HFFc6 (cell line): Measurements from ENCODE around the gene FSTL3. TPM values are rescaled to one million over a fixed set of nuclear protein-coding genes. Genes with fewer than 3 reads are reported as not detected.
"Not testable (repeated sequence)": the region's sequence is repeated elsewhere in the genome, so short reads cannot be mapped to it uniquely, and the experiment has no call there.

Source experiments
- DNase-seq: peaks from one replicate; pipeline ENCODE4 v3.0.0-alpha.2; 2018
- H3K27ac Mint-ChIP-seq: 2 replicates; pipeline ENCODE4 v1.8.0; 2020; ENCODE audit warnings: mild to moderate bottlenecking, mixed read lengths
- H3K27me3 Mint-ChIP-seq: 2 replicates; pipeline ENCODE4 v1.8.0; 2021; ENCODE audit warnings: mild to moderate bottlenecking, moderate library complexity, mixed read lengths; ENCODE audit not compliant: insufficient read depth
- H3K36me3 Mint-ChIP-seq: 2 replicates; pipeline ENCODE4 v1.8.0; 2021; ENCODE audit warnings: low read depth, mixed read lengths
- H3K4me1 Mint-ChIP-seq: 2 replicates; pipeline ENCODE4 v1.8.0; 2020; ENCODE audit warnings: low read depth, mixed read lengths
- H3K4me3 Mint-ChIP-seq: 2 replicates; pipeline ENCODE4 v1.8.0; 2020; ENCODE audit warnings: mild to moderate bottlenecking, moderate library complexity, mixed read lengths
- H3K9me3 Mint-ChIP-seq: 2 replicates; pipeline ENCODE4 v1.8.0; 2020; ENCODE audit warnings: mild to moderate bottlenecking, mixed read lengths
- CTCF ChIP-seq: fragments of 200-600 bp; sonication (generic); IDR thresholded peaks from 2 replicates; pipeline ENCODE4 v1.5.0; 2021; ENCODE audit warnings: antibody characterized with exemption, mild to moderate bottlenecking
- total RNA-seq, 6 experiments: library from RNA; stranded (reverse); fragmentation: NEBNext Ultra II Directional; extraction: Animal tissue kit (Norgen Biotek cat#: 25700); gene quantifications; 2 replicates in 1 of 6; 3 replicates in 5 of 6; pipeline ENCODE4 v1.2.3, GENCODE V29; 2021

The FSTL3 gene
- total RNA-seq, 6 experiments from 2014 or later, result 97.1 to 123 (median 101) TPM

GRCh38 chr19:688992-689391 lies 12.8 kb downstream of the FSTL3 start:
- Mint-ChIP-seq H3K4me3 (no peak overlapping the region), H3K9me3 (no peaks in the 10 kb centered on the region), H3K27ac (no peak overlapping the region), H3K36me3 (no peaks in the 10 kb centered on the region), H3K4me1 (peaks cover 7% of the 10 kb centered on the region), H3K27me3 (peaks cover 2% of the 10 kb centered on the region)
- DNase-seq, result no peak
- no peak for TF ChIP-seq CTCF

- DNase-seq, result no peak
These were observed 14.0 kb downstream of the FSTL3 start for GRCh38 chr19:690203-690602.

GRCh38 chr19:694481-695351 lies 18.5 kb downstream of the FSTL3 start:
- Mint-ChIP-seq H3K27me3 (peaks cover 6% of the 10 kb centered on the region), H3K4me1 (no peaks in the 10 kb centered on the region), H3K9me3 (no peaks in the 10 kb centered on the region), H3K36me3 (no peaks in the 10 kb centered on the region), H3K27ac (no peak overlapping the region), H3K4me3 (no peak overlapping the region)
- DNase-seq, result no peak
- TF ChIP-seq CTCF, result no peak

More at GRCh38 chr19:690203-690602, 14.0 kb downstream of the FSTL3 start:
- peaks cover 4% of the 10 kb centered on the region for H3K27me3 Mint-ChIP-seq
- H3K36me3 Mint-ChIP-seq, result no peaks in the 10 kb centered on the region
- no peak overlapping the region for H3K4me3 Mint-ChIP-seq
- no peak for TF ChIP-seq CTCF
- H3K27ac Mint-ChIP-seq, result no peak overlapping the region
- H3K9me3 Mint-ChIP-seq, result no peaks in the 10 kb centered on the region
- peaks cover 7% of the 10 kb centered on the region for H3K4me1 Mint-ChIP-seq

GRCh38 chr19:695352-695949 lies 19.3 kb downstream of the FSTL3 start, which contains the start of gene PRSS57:
Gene PRSS57, minus strand, starts transcription at chr19:695452. Its CDS starts 22 bp downstream, at chr19:695430.
- Mint-ChIP-seq H3K36me3 (no peaks in the 10 kb centered on the region), H3K9me3 (no peaks in the 10 kb centered on the region), H3K4me3 (no peak within 1 kb of the TSS), H3K27me3 (peaks cover 6% of the 10 kb centered on the region), H3K27ac (no peak within 1 kb of the TSS), H3K4me1 (no peaks in the 10 kb centered on the region)
- no peak for TF ChIP-seq CTCF
- no peak for DNase-seq

GRCh38 chr19:698529-698928 lies 22.3 kb downstream of the FSTL3 start:
- H3K36me3 Mint-ChIP-seq, H3K27ac Mint-ChIP-seq, H3K9me3 Mint-ChIP-seq, H3K4me3 Mint-ChIP-seq, H3K4me1 Mint-ChIP-seq, DNase-seq: not testable (repeated sequence)
- peaks cover 14% of the 10 kb centered on the region for H3K27me3 Mint-ChIP-seq

- H3K4me1 Mint-ChIP-seq, H3K27ac Mint-ChIP-seq, DNase-seq, H3K4me3 Mint-ChIP-seq, H3K9me3 Mint-ChIP-seq, H3K36me3 Mint-ChIP-seq: not testable (repeated sequence)
- peaks cover 12% of the 10 kb centered on the region for H3K27me3 Mint-ChIP-seq
These were observed 23.7 kb downstream of the FSTL3 start for GRCh38 chr19:699885-700284.

- DNase-seq, H3K9me3 Mint-ChIP-seq, H3K27ac Mint-ChIP-seq, H3K4me3 Mint-ChIP-seq, H3K36me3 Mint-ChIP-seq, H3K4me1 Mint-ChIP-seq: not testable (repeated sequence)
- H3K27me3 Mint-ChIP-seq, result peaks cover 22% of the 10 kb centered on the region
These were observed 26.7 kb downstream of the FSTL3 start for GRCh38 chr19:702847-703246.
